Spleen (tissue), 7 donors: ENCODE measurements around the gene CCL2.

Source experiments
- POLR2A ChIP-seq, 3 donors: fragments of 450-650 bp; IDR thresholded peaks; one replicate each; pipeline ENCODE4 v1.5.1; 2017; ENCODE audit warnings: antibody characterized with exemption in 3 of 3, mild to moderate bottlenecking in 1 of 3
- POLR2AphosphoS5 ChIP-seq, 3 donors: sonication (generic); formaldehyde crosslinking; IDR thresholded peaks; one replicate each; pipeline ENCODE4 v1.5.1; 2017; ENCODE audit warnings: antibody characterized with exemption in 3 of 3
- TF ChIP-seq, protein P1 (sequence below), 11 experiments: fragments of 200-600 bp in 7 of 11; fragments of 450-650 bp in 4 of 11; sonication (generic) in 4 of 11; IDR thresholded peaks in 8 of 11; conservative IDR thresholded peaks in 3 of 11; 1 replicate in 7 of 11; 2 replicates in 4 of 11; pipeline versions ENCODE4 v1.4.0 to v1.8.0; 2016 to 2021; ENCODE audit warnings: antibody characterized with exemption in 11 of 11, inconsistent platforms in 4 of 11, mild to moderate bottlenecking in 1 of 11
- donor health status: DM: no; HTN: no; CAD: no; lungs with moderate emphysema.
- donor health status: DM: no; HTN: no; CAD: no.
- donor health status: DM: no; HTN: no; CAD: no.

DNA sequence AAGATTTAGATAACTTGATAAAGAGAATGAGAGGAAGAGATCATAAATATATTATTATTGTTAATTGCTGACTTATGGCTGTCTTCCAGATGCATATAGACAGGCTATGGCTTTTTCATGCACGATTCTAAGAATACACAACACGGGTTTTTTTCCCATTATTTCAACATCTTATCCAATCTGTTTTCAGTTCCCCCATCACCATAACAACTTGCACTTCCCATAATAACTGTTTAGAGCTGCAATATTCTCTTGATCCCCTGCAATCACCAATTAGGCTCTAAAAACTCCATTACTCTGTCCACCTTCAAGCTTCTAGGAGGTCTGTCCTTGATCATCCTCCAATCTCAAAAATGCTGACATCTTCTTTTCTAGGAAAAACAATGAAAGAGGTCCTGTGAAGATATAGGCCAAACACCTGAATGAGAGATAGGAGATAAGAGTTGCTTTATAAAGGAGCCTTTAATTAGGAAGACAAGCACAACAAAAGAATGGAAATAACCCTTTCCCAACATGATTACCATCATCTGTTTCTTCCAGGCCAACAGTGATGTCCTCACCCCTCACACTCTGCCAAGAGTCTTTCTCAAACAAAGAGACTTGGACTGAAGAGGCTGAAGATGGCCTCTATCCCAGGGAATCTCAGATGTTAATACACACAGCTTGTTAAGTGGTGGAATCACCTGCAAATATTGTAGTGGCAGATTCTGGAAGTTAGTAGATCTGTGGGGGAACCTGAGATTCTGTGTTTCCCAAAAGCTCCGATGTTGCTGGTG is 32.2 kb upstream of the CCL2 start:
- TF ChIP-seq, protein P1, sequence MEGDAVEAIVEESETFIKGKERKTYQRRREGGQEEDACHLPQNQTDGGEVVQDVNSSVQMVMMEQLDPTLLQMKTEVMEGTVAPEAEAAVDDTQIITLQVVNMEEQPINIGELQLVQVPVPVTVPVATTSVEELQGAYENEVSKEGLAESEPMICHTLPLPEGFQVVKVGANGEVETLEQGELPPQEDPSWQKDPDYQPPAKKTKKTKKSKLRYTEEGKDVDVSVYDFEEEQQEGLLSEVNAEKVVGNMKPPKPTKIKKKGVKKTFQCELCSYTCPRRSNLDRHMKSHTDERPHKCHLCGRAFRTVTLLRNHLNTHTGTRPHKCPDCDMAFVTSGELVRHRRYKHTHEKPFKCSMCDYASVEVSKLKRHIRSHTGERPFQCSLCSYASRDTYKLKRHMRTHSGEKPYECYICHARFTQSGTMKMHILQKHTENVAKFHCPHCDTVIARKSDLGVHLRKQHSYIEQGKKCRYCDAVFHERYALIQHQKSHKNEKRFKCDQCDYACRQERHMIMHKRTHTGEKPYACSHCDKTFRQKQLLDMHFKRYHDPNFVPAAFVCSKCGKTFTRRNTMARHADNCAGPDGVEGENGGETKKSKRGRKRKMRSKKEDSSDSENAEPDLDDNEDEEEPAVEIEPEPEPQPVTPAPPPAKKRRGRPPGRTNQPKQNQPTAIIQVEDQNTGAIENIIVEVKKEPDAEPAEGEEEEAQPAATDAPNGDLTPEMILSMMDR (IDR thresholded peaks at IDR 0.05 in 8 of 11, conservative IDR thresholded peaks at IDR 0.05 in 3 of 11) = no peak
- TF ChIP-seq POLR2AphosphoS5 (IDR thresholded peaks at IDR 0.05) (no peak), POLR2A (IDR thresholded peaks at IDR 0.05) (no peak)
